Stomach smooth muscle (tissue), 2 donors: ENCODE results near the gene GAR1.
"Not testable (repeated sequence)": the region's sequence is repeated elsewhere in the genome, so short reads cannot be mapped to it uniquely, and the experiment has no call there.

ENCODE experiments used
- H3K27ac ChIP-seq: one replicate; pipeline ENCODE4 v1.7.0; 2013; ENCODE audit warnings: mild to moderate bottlenecking, low read length, inconsistent platforms
- H3K27me3 ChIP-seq, 2 donors: one replicate each; pipeline ENCODE4 v1.7.0; 2013; ENCODE audit warnings: low read length in 2 of 2; ENCODE audit not compliant: insufficient read depth in 2 of 2, control insufficient read depth in 1 of 2
- H3K36me3 ChIP-seq, 2 donors: one replicate each; pipeline ENCODE4 v1.7.0; 2013; ENCODE audit warnings: low read length in 2 of 2; ENCODE audit not compliant: control insufficient read depth in 2 of 2, insufficient read depth in 2 of 2
- H3K4me1 ChIP-seq: one replicate; pipeline ENCODE4 v1.7.0; 2013; ENCODE audit warnings: low read length; ENCODE audit not compliant: control insufficient read depth, insufficient read depth
- H3K4me3 ChIP-seq, 2 donors: one replicate each; pipeline ENCODE4 v1.7.0; 2013; ENCODE audit warnings: low read length in 2 of 2
- H3K9ac ChIP-seq, 2 donors: one replicate each; pipeline ENCODE4 v1.7.0; 2013; ENCODE audit warnings: low read length in 2 of 2, mild to moderate bottlenecking in 1 of 2
- H3K9me3 ChIP-seq, 2 donors: one replicate each; pipeline ENCODE4 v1.7.0; 2013; ENCODE audit warnings: low read length in 2 of 2; ENCODE audit not compliant: control insufficient read depth in 2 of 2
- donor health status: healthy.
- donor health status: Pancreatic carcinoma.

The GAR1 gene

DNA sequence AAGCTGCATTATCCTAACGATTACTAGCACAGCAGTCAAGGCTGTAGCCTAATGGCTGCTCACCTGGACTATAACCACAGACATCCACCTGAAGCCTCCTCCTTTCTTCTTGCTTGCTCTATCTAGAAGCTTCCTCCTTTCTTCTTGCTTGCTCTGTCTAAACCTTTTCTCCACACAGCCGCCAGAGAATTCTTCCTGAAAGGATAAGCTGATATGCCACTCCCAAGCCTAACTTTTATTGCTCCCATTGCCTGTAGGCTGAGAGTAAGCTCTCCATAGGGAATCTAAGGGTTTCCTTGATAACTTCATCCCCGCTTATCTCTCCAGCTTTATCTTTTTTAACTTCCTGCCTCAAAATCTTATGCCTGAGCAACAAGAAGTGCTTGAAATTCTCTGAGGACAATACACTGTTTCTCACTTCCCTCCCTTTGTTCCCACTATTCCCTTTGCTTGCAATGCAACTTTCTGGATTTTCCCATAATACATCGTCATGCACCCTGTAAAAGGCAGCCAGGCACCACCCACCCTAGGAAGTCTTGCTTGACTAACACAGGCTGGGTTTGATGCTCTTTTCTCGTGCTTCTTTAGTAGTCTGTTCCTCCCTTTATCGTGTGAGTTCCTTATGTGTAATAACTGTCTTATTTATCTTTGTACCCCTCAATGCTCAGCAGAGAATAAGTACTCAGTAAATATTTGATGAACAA is 31.0 kb downstream of the GAR1 start:
- Histone ChIP-seq H3K27me3 (no peaks in the 10 kb centered on the region), H3K4me1 (no peaks in the 10 kb centered on the region), H3K36me3 (no peaks in the 10 kb centered on the region), H3K9me3 (no peaks in the 10 kb centered on the region), H3K27ac (no peak overlapping the region), H3K4me3 (no peak overlapping the region), H3K9ac (no peak overlapping the region)

GRCh38 chr4:109847896-109848442 is 32.4 kb downstream of the GAR1 start, which contains the start of gene LRIT3:
Gene LRIT3 (plus strand): TSS chr4:109848107. CDS start chr4:109848202, 95 bp downstream.
- Histone ChIP-seq H3K27me3 (no peaks in the 10 kb centered on the region), H3K4me3 (no peak within 1 kb of the TSS), H3K36me3 (no peaks in the 10 kb centered on the region), H3K9ac (no peak within 1 kb of the TSS), H3K9me3 (no peaks in the 10 kb centered on the region), H3K4me1 (no peaks in the 10 kb centered on the region), H3K27ac (no peak within 1 kb of the TSS)

DNA sequence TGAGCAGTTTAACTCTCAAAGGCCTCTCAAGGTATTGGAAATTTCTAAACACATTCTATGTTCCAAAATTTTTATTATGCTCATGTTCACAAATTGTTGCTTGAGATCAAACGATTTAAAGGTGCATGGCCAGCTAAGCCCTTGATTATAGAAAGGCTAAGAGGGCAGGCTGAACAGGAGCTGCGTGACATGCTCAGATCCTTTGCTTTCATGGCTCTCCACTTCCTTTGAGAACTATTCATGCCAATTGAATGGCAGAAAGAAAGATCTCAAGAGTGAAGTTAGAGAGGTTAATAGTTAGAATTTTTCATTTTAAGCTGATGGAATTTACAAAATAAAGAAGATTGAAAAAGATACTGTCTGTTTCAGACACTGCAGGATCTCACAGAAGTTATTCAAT is 32.9 kb downstream of the GAR1 start:
- Histone ChIP-seq H3K9ac (no peak overlapping the region), H3K27ac (no peak overlapping the region), H3K27me3 (no peaks in the 10 kb centered on the region), H3K36me3 (no peaks in the 10 kb centered on the region), H3K4me1 (no peaks in the 10 kb centered on the region), H3K4me3 (no peak overlapping the region), H3K9me3 (no peaks in the 10 kb centered on the region)

GRCh38 chr4:109850601-109851000 is 35.0 kb downstream of the GAR1 start:
- H3K36me3 ChIP-seq = no peaks in the 10 kb centered on the region
- no peaks in the 10 kb centered on the region for H3K9me3 ChIP-seq
- no peaks in the 10 kb centered on the region for H3K4me1 ChIP-seq
- no peak overlapping the region for H3K27ac ChIP-seq
- no peaks in the 10 kb centered on the region for H3K27me3 ChIP-seq
- H3K4me3 ChIP-seq = no peak overlapping the region
- no peak overlapping the region for H3K9ac ChIP-seq

- not testable (repeated sequence) for H3K9me3 ChIP-seq, H3K9ac ChIP-seq, H3K36me3 ChIP-seq, H3K4me1 ChIP-seq, H3K27ac ChIP-seq, H3K4me3 ChIP-seq, H3K27me3 ChIP-seq
These were observed 44.1 kb downstream of the GAR1 start for GRCh38 chr4:109859426-109860300.

- H3K27ac ChIP-seq = no peak overlapping the region
- no peaks in the 10 kb centered on the region for H3K4me1 ChIP-seq
- no peaks in the 10 kb centered on the region for H3K9me3 ChIP-seq
- H3K4me3 ChIP-seq = no peak overlapping the region
- no peaks in the 10 kb centered on the region for H3K36me3 ChIP-seq
- no peak overlapping the region for H3K9ac ChIP-seq
- H3K27me3 ChIP-seq = no peaks in the 10 kb centered on the region
These were observed 45.7 kb downstream of the GAR1 start for GRCh38 chr4:109861271-109861670.

DNA sequence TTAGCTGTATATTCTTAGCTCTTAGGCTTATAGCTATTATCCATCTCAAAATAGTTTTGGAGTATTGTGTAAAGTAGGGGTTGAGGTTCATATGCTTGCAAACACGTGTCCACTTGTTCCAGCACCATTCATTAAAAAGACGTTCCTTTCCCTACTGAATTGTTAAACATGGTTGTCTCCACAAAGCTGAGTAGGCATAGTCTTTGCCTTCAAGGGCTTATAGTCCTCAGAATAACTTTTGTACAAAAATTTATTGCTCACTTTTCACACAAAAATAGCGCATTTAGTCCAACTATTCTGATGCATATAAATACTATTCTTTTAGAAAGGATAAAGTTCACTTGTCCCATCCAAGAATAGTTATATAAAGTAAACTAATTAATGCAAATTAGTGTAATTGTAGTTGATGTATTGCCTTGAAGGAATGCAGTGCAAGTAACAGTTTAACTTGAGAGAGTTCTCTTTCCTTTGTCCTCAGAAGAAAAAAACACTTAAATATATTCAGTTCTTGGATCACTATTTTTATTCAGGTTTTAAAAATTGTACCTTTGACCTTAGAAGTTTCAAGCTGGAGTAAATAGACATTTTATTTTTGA is 46.5 kb downstream of the GAR1 start:
- no peak overlapping the region for H3K4me3 ChIP-seq
- peaks cover 0 to 2% of the 10 kb centered on the region in 2 donors for H3K36me3 ChIP-seq
- no peaks in the 10 kb centered on the region for H3K4me1 ChIP-seq
- H3K27ac ChIP-seq = no peak overlapping the region
- H3K9ac ChIP-seq = no peak overlapping the region
- H3K9me3 ChIP-seq = no peaks in the 10 kb centered on the region
- H3K27me3 ChIP-seq = no peaks in the 10 kb centered on the region

DNA sequence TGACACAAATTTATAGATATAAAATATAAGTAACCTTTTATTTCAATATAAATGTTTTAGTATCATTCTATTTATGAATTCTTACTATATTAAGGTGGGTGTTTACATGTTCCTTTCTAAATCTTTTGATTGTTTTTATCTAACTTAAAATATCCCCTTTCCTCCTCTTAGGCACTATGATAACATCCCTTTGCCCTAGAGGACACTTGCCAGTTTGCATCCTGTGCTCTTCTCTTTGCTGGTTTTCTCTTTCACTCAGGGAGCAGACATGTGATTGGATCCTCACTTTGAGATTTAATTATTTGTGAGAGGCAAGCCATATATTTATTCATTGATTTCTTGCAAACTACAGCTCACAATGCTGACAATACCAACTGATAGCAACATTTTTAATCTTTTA is 48.6 kb downstream of the GAR1 start:
- no peaks in the 10 kb centered on the region for H3K4me1 ChIP-seq
- no peaks in the 10 kb centered on the region for H3K27me3 ChIP-seq
- no peak overlapping the region for H3K9ac ChIP-seq
- H3K27ac ChIP-seq = no peak overlapping the region
- peaks cover 0 to 2% of the 10 kb centered on the region in 2 donors for H3K36me3 ChIP-seq
- no peak overlapping the region for H3K4me3 ChIP-seq
- no peaks in the 10 kb centered on the region for H3K9me3 ChIP-seq

DNA sequence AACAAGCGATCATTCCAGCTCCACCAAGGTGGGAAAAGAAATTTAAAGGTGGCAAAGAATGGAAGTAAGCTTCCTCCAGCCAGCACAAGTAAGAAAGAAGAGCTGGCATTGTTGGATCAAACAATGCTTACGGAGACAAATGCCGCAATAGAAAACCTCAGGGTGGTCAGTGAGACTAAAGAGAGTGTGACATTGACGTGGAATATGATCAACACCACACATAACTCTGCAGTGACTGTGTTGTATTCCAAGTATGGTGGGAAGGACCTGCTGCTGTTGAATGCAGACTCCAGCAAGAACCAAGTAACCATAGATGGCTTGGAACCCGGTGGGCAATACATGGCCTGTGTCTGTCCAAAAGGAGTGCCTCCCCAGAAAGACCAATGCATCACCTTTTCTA is 54.5 kb downstream of the GAR1 start:
- Histone ChIP-seq H3K36me3 (peaks cover 6 to 10% of the 10 kb centered on the region in 2 donors), H3K27ac (no peak overlapping the region), H3K4me3 (no peak overlapping the region), H3K4me1 (no peaks in the 10 kb centered on the region), H3K9me3 (peaks cover 0 to 3% of the 10 kb centered on the region in 2 donors), H3K9ac (no peak overlapping the region), H3K27me3 (no peaks in the 10 kb centered on the region)

DNA sequence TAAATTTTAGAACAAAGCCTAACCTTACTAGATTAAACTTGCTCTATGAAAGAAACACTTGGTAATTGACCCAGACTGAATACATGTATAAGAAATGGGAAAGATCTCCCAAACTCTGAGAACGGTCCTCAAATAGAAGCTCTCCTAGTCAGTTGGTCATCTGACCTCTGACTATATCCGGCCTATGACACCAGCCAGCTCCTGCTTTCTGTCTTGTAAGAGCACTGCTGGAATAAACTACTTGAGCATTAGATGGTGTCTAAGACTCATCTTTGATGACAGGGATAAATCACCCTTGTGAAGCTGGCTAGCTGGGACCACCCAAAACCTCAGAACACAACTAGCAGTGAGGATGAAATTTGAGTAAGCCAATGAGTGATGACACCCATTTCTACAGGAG is 56.5 kb downstream of the GAR1 start:
- H3K36me3 ChIP-seq = peaks cover 6 to 9% of the 10 kb centered on the region in 2 donors
- H3K4me1 ChIP-seq = no peaks in the 10 kb centered on the region
- no peak overlapping the region for H3K4me3 ChIP-seq
- no peak overlapping the region for H3K27ac ChIP-seq
- no peaks in the 10 kb centered on the region for H3K27me3 ChIP-seq
- peaks cover 0 to 3% of the 10 kb centered on the region in 2 donors for H3K9me3 ChIP-seq
- no peak overlapping the region for H3K9ac ChIP-seq
